Panc1 (cell line): ENCODE data around the gene ACACA.

Experiments
- POLR2AphosphoS5 ChIP-seq: IDR thresholded peaks from 2 replicates; pipeline ENCODE4 v1.6.1; 2012; ENCODE audit warnings: mild to moderate bottlenecking, low read depth, low read length, moderate library complexity
- REST ChIP-seq, 2 experiments: IDR thresholded peaks; 2 replicates each; pipeline ENCODE4 v1.6.1; 2011 to 2012; ENCODE audit warnings: low read depth in 2 of 2, control low read depth in 1 of 2, low read length in 1 of 2, mild to moderate bottlenecking in 1 of 2, moderate library complexity in 1 of 2; ENCODE audit not compliant: insufficient read depth in 1 of 2
- SIN3A ChIP-seq: IDR thresholded peaks from 2 replicates; pipeline ENCODE4 v1.6.1; 2012; ENCODE audit warnings: low read depth, mild to moderate bottlenecking, low read length, moderate library complexity, borderline replicate concordance; ENCODE audit not compliant: insufficient read depth
- TF ChIP-seq, protein P1 (sequence below): fragments of 450-650 bp; IDR thresholded peaks from 2 replicates; pipeline ENCODE4 v1.5.1; 2017; ENCODE audit warnings: mild to moderate bottlenecking

DNA sequence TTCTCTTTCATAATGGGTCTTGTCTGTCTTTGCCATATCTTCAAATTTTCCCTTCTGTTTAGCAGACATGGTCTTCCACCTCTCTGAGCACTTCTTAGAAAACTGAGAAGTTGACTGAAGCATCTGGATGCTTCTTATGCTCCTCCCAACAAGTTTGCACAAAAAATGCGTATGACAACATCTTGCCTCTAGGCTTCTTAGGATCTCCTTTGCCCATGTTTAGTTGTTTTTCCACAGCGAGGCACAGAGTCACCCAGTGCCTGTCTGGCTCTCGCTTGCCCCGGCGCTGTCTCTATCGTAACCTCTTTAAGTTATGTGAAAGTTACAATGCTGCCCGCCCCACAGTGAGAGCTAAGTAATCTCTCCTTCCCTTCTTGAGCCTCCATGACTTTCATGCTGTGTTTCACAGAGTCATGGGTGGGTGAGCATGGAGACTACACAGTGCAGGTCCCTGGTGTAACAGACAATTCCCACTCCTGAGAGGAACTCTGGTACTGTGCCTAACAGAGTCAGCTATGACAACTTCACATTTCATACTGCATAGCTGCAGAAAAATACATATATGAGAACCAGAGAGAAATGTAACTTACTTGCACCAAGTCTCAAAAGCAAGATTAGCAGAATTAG lies 262.4 kb downstream of the ACACA start:
- TF ChIP-seq REST (IDR thresholded peaks at IDR 0.05; ENCODE audit: insufficient read depth in 1 of 2, low read depth in 2 of 2, low read length in 1 of 2) (no peak), SIN3A (no peak), POLR2AphosphoS5 (no peak)
- TF ChIP-seq, protein P1, sequence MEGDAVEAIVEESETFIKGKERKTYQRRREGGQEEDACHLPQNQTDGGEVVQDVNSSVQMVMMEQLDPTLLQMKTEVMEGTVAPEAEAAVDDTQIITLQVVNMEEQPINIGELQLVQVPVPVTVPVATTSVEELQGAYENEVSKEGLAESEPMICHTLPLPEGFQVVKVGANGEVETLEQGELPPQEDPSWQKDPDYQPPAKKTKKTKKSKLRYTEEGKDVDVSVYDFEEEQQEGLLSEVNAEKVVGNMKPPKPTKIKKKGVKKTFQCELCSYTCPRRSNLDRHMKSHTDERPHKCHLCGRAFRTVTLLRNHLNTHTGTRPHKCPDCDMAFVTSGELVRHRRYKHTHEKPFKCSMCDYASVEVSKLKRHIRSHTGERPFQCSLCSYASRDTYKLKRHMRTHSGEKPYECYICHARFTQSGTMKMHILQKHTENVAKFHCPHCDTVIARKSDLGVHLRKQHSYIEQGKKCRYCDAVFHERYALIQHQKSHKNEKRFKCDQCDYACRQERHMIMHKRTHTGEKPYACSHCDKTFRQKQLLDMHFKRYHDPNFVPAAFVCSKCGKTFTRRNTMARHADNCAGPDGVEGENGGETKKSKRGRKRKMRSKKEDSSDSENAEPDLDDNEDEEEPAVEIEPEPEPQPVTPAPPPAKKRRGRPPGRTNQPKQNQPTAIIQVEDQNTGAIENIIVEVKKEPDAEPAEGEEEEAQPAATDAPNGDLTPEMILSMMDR: no peak
